Motor neuron (in vitro differentiated cells): ENCODE results near the gene ST6GALNAC3. TPM values are rescaled to one million over a fixed set of nuclear protein-coding genes. Genes with fewer than 3 reads are reported as not detected.

Experiments
- ATAC-seq, 8 experiments: fragments of 200-7000 bp; cut with Tn5 transposase; replicated peaks in 6 of 8; 2 replicates each; pipeline ENCODE4 v1.8.0; 2021; ENCODE audit warnings: mild to moderate bottlenecking in 8 of 8, moderate library complexity in 8 of 8
- H3K27ac ChIP-seq, 2 donors: fragments of 250-450 bp; sonication (Bioruptor Pico); 2 replicates each; pipeline ENCODE4 v1.9.0; 2021; ENCODE audit warnings: antibody characterized with exemption in 2 of 2, mild to moderate bottlenecking in 2 of 2, moderate library complexity in 1 of 2
- H3K4me1 ChIP-seq, 2 donors: fragments of 250-450 bp; sonication (Bioruptor Pico); replicated peaks in 1 of 2; 2 replicates each; pipeline ENCODE4 v1.6.1; 2021; ENCODE audit warnings: antibody characterized with exemption in 2 of 2, mild to moderate bottlenecking in 2 of 2, moderate library complexity in 1 of 2
- H3K4me3 ChIP-seq, 5 donors: fragments of 250-450 bp; sonication (Bioruptor Pico); 2 replicates each; pipeline ENCODE4 v1.9.0; 2021; ENCODE audit warnings: antibody characterized with exemption in 5 of 5, mild to moderate bottlenecking in 5 of 5, moderate library complexity in 4 of 5
- WGBS, 10 experiments: fragments of 450-650 bp; shearing (Covaris generic); methylation state at CpG; one replicate each; pipeline ENCODE4 v1.0.0; 2022; 5-methylcytosine and 5-hydroxymethylcytosine counted together
- in situ Hi-C, 9 experiments: fragments of 400-800 bp; cut with MboI; loops; one replicate each; pipeline ENCODE4 v1.15.0; 2021; ENCODE audit warnings: low sequenced_read_pairs in 9 of 9, low pct_unique_long_range_greater_than_20kb in 2 of 9; ENCODE audit not compliant: unreplicated experiment in 9 of 9
- total RNA-seq, 8 experiments: library from RNA; unstranded; fragments of 300-600 nt; gene quantifications; 2 replicates each; pipeline versions ENCODE4 v1.2.3 to v1.2.4, GENCODE V29; 2022

ST6GALNAC3 gene
- total RNA-seq, 8 experiments from 2014 or later = 0.31 to 39.5 (median 3.9) TPM; not detected in 1

GRCh38 chr1:76140227-76140626, 65.7 kb downstream of the ST6GALNAC3 start:
- WGBS, 10 experiments = 0 to 100% (median 86%) methylated on average over 1 of the region's 1 CpG; no CpG with 5 or more reads in 5 of the 10 experiments
- Histone ChIP-seq H3K27ac (no peak overlapping the region), H3K4me1 (peaks cover 4 to 5% of the 10 kb centered on the region in 2 donors), H3K4me3 (no peak overlapping the region)
- no peak for ATAC-seq
- in situ Hi-C loops = no loop called here

- WGBS, 10 experiments = 43 to 100% (median 88%) methylated on average over 1 to 2 of the region's 2 CpGs
- in situ Hi-C loops = no loop called here
- no peak for ATAC-seq
- Histone ChIP-seq H3K27ac (no peak overlapping the region), H3K4me3 (no peak overlapping the region), H3K4me1 (peaks cover 0 to 4% of the 10 kb centered on the region in 2 donors)
Measured at GRCh38 chr1:76141929-76142328, 67.4 kb downstream of the ST6GALNAC3 start.

GRCh38 chr1:76142771-76143540, 68.4 kb downstream of the ST6GALNAC3 start:
- H3K4me3 ChIP-seq = no peak overlapping the region
- in situ Hi-C loops = no loop called here
- WGBS, 10 experiments = 0 to 88% (median 60%) methylated on average over 2 to 5 of the region's 5 CpGs; no CpG with 5 or more reads in 1 of the 10 experiments
- peak in 2 of 8 experiments; percentile 24 to 37 for ATAC-seq
- peaks cover 0 to 4% of the 10 kb centered on the region in 2 donors for H3K4me1 ChIP-seq
- no peak overlapping the region for H3K27ac ChIP-seq

GRCh38 chr1:76144247-76144646, 69.7 kb downstream of the ST6GALNAC3 start:
- in situ Hi-C loops = no loop called here
- peak in 1 of 8 experiments; percentile 66 for ATAC-seq
- peaks cover 0 to 4% of the 10 kb centered on the region in 2 donors for H3K4me1 ChIP-seq
- WGBS, 10 experiments = 44 to 100% (median 94%) methylated on average over 1 to 2 of the region's 2 CpGs; no CpG with 5 or more reads in 5 of the 10 experiments
- no peak overlapping the region for H3K4me3 ChIP-seq
- no peak overlapping the region for H3K27ac ChIP-seq

GRCh38 chr1:76145332-76145731, 70.8 kb downstream of the ST6GALNAC3 start:
- 44 to 100% (median 79%) methylated on average over 2 to 6 of the region's 6 CpGs for WGBS, 10 experiments
- Histone ChIP-seq H3K4me3 (no peak overlapping the region), H3K4me1 (peaks cover 0 to 2% of the 10 kb centered on the region in 2 donors), H3K27ac (no peak overlapping the region)
- in situ Hi-C loops = no loop called here
- no peak for ATAC-seq

- Histone ChIP-seq H3K27ac (no peak overlapping the region), H3K4me3 (no peak overlapping the region), H3K4me1 (no peaks in the 10 kb centered on the region)
- 0 to 100% (median 100%) methylated on average over 1 of the region's 1 CpG; no CpG with 5 or more reads in 3 of the 10 experiments for WGBS, 10 experiments
- ATAC-seq = no peak
- in situ Hi-C loops = no loop called here
Measured at GRCh38 chr1:76146184-76146583, 71.6 kb downstream of the ST6GALNAC3 start.

GRCh38 chr1:76147917-76148316, 73.4 kb downstream of the ST6GALNAC3 start:
- in situ Hi-C loops = no loop called here
- Histone ChIP-seq H3K4me1 (no peaks in the 10 kb centered on the region), H3K27ac (no peak overlapping the region), H3K4me3 (no peak overlapping the region)
- WGBS, 10 experiments = 20 to 100% (median 84%) methylated on average over 1 to 4 of the region's 4 CpGs
- ATAC-seq = no peak

GRCh38 chr1:76148460-76148859, 73.9 kb downstream of the ST6GALNAC3 start:
- Histone ChIP-seq H3K4me1 (no peaks in the 10 kb centered on the region), H3K27ac (no peak overlapping the region), H3K4me3 (no peak overlapping the region)
- WGBS, 10 experiments = 0 to 100% (median 94%) methylated on average over 1 to 2 of the region's 2 CpGs
- ATAC-seq = no peak
- in situ Hi-C loops = no loop called here

- 28 to 92% (median 90%) methylated on average over 2 to 8 of the region's 8 CpGs; no CpG with 5 or more reads in 3 of the 10 experiments for WGBS, 10 experiments
- Histone ChIP-seq H3K4me1 (peaks cover 7 to 10% of the 10 kb centered on the region in 2 donors), H3K4me3 (no peak overlapping the region), H3K27ac (no peak overlapping the region)
- ATAC-seq = peak in 3 of 8 experiments; percentile 2 to 10 (median 3)
- in situ Hi-C loops = loop anchor here (10.0 to 25.0 kb wide), 7 partner anchors 183 to 991 kb away; partner anchors contain the start of gene ST6GALNAC5 (in 2 of the 9)
Measured at GRCh38 chr1:76153841-76154205, 79.3 kb downstream of the ST6GALNAC3 start.

GRCh38 chr1:76154206-76154956, 79.8 kb downstream of the ST6GALNAC3 start:
- Histone ChIP-seq H3K4me3 (peak overlapping the region in 2 of 5 donors; percentile 1 to 8), H3K4me1 (peaks cover 7 to 10% of the 10 kb centered on the region in 2 donors), H3K27ac (no peak overlapping the region)
- ATAC-seq = peak; percentile 87 to 98 (median 96)
- in situ Hi-C loops = loop anchor here (10.0 to 25.0 kb wide), 7 partner anchors 183 to 990 kb away; partner anchors contain the start of gene ST6GALNAC5 (in 2 of the 9)
- 0 to 60% (median 27%) methylated on average over 6 to 17 of the region's 17 CpGs; no CpG with 5 or more reads in 1 of the 10 experiments for WGBS, 10 experiments

GRCh38 chr1:76156987-76157386, 82.4 kb downstream of the ST6GALNAC3 start:
- H3K27ac ChIP-seq = no peak overlapping the region
- WGBS, 10 experiments = 30 to 100% (median 74%) methylated on average over 1 to 4 of the region's 4 CpGs; no CpG with 5 or more reads in 1 of the 10 experiments
- in situ Hi-C loops = loop anchor here (10.0 to 25.0 kb wide), 7 partner anchors 180 to 988 kb away; partner anchors contain the start of gene ST6GALNAC5 (in 2 of the 9)
- H3K4me1 ChIP-seq = peaks cover 7 to 10% of the 10 kb centered on the region in 2 donors
- no peak for ATAC-seq
- H3K4me3 ChIP-seq = no peak overlapping the region

GRCh38 chr1:76158126-76158525, 83.6 kb downstream of the ST6GALNAC3 start:
- ATAC-seq = no peak
- in situ Hi-C loops = loop anchor here (10.0 to 25.0 kb wide), 7 partner anchors 179 to 987 kb away; partner anchors contain the start of gene ST6GALNAC5 (in 2 of the 9)
- Histone ChIP-seq H3K27ac (no peak overlapping the region), H3K4me3 (no peak overlapping the region), H3K4me1 (peaks cover 7 to 10% of the 10 kb centered on the region in 2 donors)
- 80 to 95% (median 93%) methylated on average over 1 to 4 of the region's 4 CpGs; no CpG with 5 or more reads in 3 of the 10 experiments for WGBS, 10 experiments

GRCh38 chr1:76160225-76160624, 85.7 kb downstream of the ST6GALNAC3 start:
- Histone ChIP-seq H3K4me3 (no peak overlapping the region), H3K27ac (no peak overlapping the region), H3K4me1 (no peaks in the 10 kb centered on the region)
- WGBS, 10 experiments = 40 to 100% (median 96%) methylated on average over 1 to 4 of the region's 4 CpGs
- no peak for ATAC-seq
- in situ Hi-C loops = loop anchor here (25.0 kb wide), 4 partner anchors 177 to 977 kb away; partner anchors contain the start of gene ST6GALNAC5 (in 2 of the 9)
